HUES64 (cell line): Measurements from ENCODE around the gene GLE1.

Experiments
- H3K27ac ChIP-seq: 2 replicates; pipeline ENCODE4 v1.7.0; 2013; ENCODE audit warnings: low read depth, low read length, inconsistent platforms
- H3K27me3 ChIP-seq: 2 replicates; pipeline ENCODE4 v1.6.1; 2013; ENCODE audit warnings: mild to moderate bottlenecking, low read length; ENCODE audit not compliant: insufficient read depth
- H3K36me3 ChIP-seq: 2 replicates; pipeline ENCODE4 v1.6.1; 2013; ENCODE audit warnings: mild to moderate bottlenecking, low read length; ENCODE audit not compliant: insufficient read depth
- H3K4me1 ChIP-seq: 2 replicates; pipeline ENCODE4 v1.6.1; 2013; ENCODE audit warnings: mild to moderate bottlenecking, low read length, moderate library complexity; ENCODE audit not compliant: insufficient read depth
- H3K4me3 ChIP-seq: 2 replicates; pipeline ENCODE4 v1.5.1; 2013; ENCODE audit warnings: mild to moderate bottlenecking, low read length, moderate library complexity
- H3K9ac ChIP-seq: 2 replicates; pipeline ENCODE4 v1.6.1; 2013; ENCODE audit warnings: mild to moderate bottlenecking, low read depth, low read length
- H3K9me3 ChIP-seq: 2 replicates; pipeline ENCODE4 v1.6.1; 2013; ENCODE audit warnings: low read depth, low read length; ENCODE audit not compliant: insufficient read depth
- WGBS: fragments of 150-250, 120-280 bp; methylation state at CpG from one replicate; pipeline ENCODE4 v1.1.7; 2013; ENCODE audit warnings: missing lambda C conversion rate; 5-methylcytosine and 5-hydroxymethylcytosine counted together

The GLE1 gene

GRCh38 chr9:128479262-128479661 is 25.3 kb upstream of the GLE1 start:
- H3K9ac ChIP-seq, result no peak overlapping the region
- no peaks in the 10 kb centered on the region for H3K4me1 ChIP-seq
- no peak overlapping the region for H3K27ac ChIP-seq
- no peaks in the 10 kb centered on the region for H3K9me3 ChIP-seq
- peaks cover 30% of the 10 kb centered on the region for H3K36me3 ChIP-seq
- no peak overlapping the region for H3K4me3 ChIP-seq
- 78% methylated on average over 1 of the region's 1 CpG for whole genome bisulfite sequencing
- H3K27me3 ChIP-seq, result no peaks in the 10 kb centered on the region

GRCh38 chr9:128481561-128481960 is 23.0 kb upstream of the GLE1 start:
- Histone ChIP-seq H3K36me3 (peaks cover 40% of the 10 kb centered on the region), H3K9me3 (no peaks in the 10 kb centered on the region), H3K9ac (no peak overlapping the region), H3K27me3 (no peaks in the 10 kb centered on the region), H3K27ac (no peak overlapping the region), H3K4me1 (no peaks in the 10 kb centered on the region), H3K4me3 (no peak overlapping the region)
- WGBS, result 95% methylated on average over 10 of the region's 10 CpGs

DNA sequence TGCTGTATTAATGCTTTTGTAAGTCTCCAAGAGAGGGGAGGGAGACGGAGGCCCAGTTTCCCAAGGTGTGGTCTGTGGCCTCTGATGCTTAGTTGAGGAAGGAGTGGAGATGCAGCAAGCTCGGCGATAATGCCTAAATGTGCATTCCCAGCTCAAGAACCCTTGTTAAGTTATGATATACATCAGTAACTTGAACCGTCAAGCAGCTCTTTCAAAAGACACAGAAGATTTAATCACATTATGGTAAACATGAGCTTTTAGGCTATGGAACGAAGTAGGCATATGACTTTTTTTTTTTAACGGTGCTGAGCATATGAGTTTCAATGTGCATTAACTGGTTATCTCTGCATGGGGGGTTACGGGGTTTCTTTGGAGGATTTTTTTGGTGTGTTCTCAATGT is 22.3 kb upstream of the GLE1 start:
- H3K4me1 ChIP-seq, result no peaks in the 10 kb centered on the region
- H3K9ac ChIP-seq, result no peak overlapping the region
- no peak overlapping the region for H3K27ac ChIP-seq
- 94% methylated on average over 7 of the region's 7 CpGs for WGBS
- no peaks in the 10 kb centered on the region for H3K9me3 ChIP-seq
- H3K36me3 ChIP-seq, result peaks cover 46% of the 10 kb centered on the region
- no peak overlapping the region for H3K4me3 ChIP-seq
- H3K27me3 ChIP-seq, result no peaks in the 10 kb centered on the region

- Histone ChIP-seq H3K36me3 (peaks cover 58% of the 10 kb centered on the region), H3K9ac (no peak overlapping the region), H3K27ac (no peak overlapping the region), H3K4me3 (no peak overlapping the region), H3K9me3 (no peaks in the 10 kb centered on the region), H3K4me1 (no peaks in the 10 kb centered on the region), H3K27me3 (no peaks in the 10 kb centered on the region)
- 93% methylated on average over 17 of the region's 17 CpGs for WGBS
These were observed 19.7 kb upstream of the GLE1 start for GRCh38 chr9:128484686-128485413.

- Histone ChIP-seq H3K9me3 (no peaks in the 10 kb centered on the region), H3K27me3 (no peaks in the 10 kb centered on the region), H3K36me3 (peaks cover 56% of the 10 kb centered on the region), H3K4me1 (no peaks in the 10 kb centered on the region), H3K4me3 (no peak overlapping the region), H3K27ac (no peak overlapping the region), H3K9ac (no peak overlapping the region)
- WGBS, result 83% methylated on average over 7 of the region's 7 CpGs
These were observed 19.1 kb upstream of the GLE1 start for GRCh38 chr9:128485414-128485855.

- Histone ChIP-seq H3K9ac (no peak overlapping the region), H3K27me3 (no peaks in the 10 kb centered on the region), H3K9me3 (no peaks in the 10 kb centered on the region), H3K27ac (no peak overlapping the region), H3K4me3 (no peak overlapping the region), H3K4me1 (no peaks in the 10 kb centered on the region), H3K36me3 (peaks cover 55% of the 10 kb centered on the region)
These were observed 18.3 kb upstream of the GLE1 start for GRCh38 chr9:128486201-128486600.

- no peak overlapping the region for H3K4me3 ChIP-seq
- H3K27me3 ChIP-seq, result no peaks in the 10 kb centered on the region
- H3K4me1 ChIP-seq, result no peaks in the 10 kb centered on the region
- peaks cover 44% of the 10 kb centered on the region for H3K36me3 ChIP-seq
- no peaks in the 10 kb centered on the region for H3K9me3 ChIP-seq
- WGBS, result 97% methylated on average over 2 of the region's 2 CpGs
- no peak overlapping the region for H3K9ac ChIP-seq
- H3K27ac ChIP-seq, result no peak overlapping the region
These were observed 11.1 kb upstream of the GLE1 start for GRCh38 chr9:128493424-128493823.

GRCh38 chr9:128494108-128494745 is 10.3 kb upstream of the GLE1 start:
- Histone ChIP-seq H3K4me1 (no peaks in the 10 kb centered on the region), H3K9ac (no peak overlapping the region), H3K9me3 (no peaks in the 10 kb centered on the region), H3K27me3 (no peaks in the 10 kb centered on the region), H3K27ac (no peak overlapping the region), H3K4me3 (no peak overlapping the region), H3K36me3 (peaks cover 50% of the 10 kb centered on the region)
- WGBS, result 94% methylated on average over 13 of the region's 13 CpGs

- H3K36me3 ChIP-seq, result peaks cover 48% of the 10 kb centered on the region
- no peak overlapping the region for H3K4me3 ChIP-seq
- 93% methylated on average over 5 of the region's 5 CpGs for WGBS
These were observed 9.8 kb upstream of the GLE1 start for GRCh38 chr9:128494746-128495129.

DNA sequence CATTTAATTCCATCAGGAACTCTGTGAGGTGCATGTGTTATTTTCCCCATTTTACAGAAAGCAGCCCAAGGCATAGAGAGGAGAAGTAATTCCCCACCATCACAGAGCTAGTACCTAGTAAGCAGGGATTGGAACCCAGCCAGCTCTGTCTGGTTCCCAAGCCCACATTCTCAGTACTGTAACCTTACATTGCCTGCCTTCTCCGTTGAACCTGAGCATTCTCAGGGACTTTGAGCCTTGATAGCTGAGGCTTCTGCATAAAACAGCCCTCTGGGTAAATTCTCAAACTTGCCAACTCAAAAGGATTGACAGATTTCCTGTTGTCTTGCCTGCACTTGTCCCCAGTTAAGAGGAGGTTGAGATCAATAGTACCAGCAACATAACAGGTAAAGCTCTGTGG is 9.2 kb upstream of the GLE1 start:
- H3K27ac ChIP-seq, result no peak overlapping the region
- 62% methylated on average over 1 of the region's 1 CpG for WGBS
- H3K4me3 ChIP-seq, result no peak overlapping the region
- no peaks in the 10 kb centered on the region for H3K4me1 ChIP-seq
- H3K27me3 ChIP-seq, result no peaks in the 10 kb centered on the region
- H3K9me3 ChIP-seq, result no peaks in the 10 kb centered on the region
- H3K9ac ChIP-seq, result no peak overlapping the region
- H3K36me3 ChIP-seq, result peaks cover 47% of the 10 kb centered on the region

More at GRCh38 chr9:128494746-128495129, 9.8 kb upstream of the GLE1 start:
- Histone ChIP-seq H3K9me3 (no peaks in the 10 kb centered on the region), H3K9ac (no peak overlapping the region), H3K4me1 (no peaks in the 10 kb centered on the region), H3K27me3 (no peaks in the 10 kb centered on the region), H3K27ac (no peak overlapping the region)

DNA sequence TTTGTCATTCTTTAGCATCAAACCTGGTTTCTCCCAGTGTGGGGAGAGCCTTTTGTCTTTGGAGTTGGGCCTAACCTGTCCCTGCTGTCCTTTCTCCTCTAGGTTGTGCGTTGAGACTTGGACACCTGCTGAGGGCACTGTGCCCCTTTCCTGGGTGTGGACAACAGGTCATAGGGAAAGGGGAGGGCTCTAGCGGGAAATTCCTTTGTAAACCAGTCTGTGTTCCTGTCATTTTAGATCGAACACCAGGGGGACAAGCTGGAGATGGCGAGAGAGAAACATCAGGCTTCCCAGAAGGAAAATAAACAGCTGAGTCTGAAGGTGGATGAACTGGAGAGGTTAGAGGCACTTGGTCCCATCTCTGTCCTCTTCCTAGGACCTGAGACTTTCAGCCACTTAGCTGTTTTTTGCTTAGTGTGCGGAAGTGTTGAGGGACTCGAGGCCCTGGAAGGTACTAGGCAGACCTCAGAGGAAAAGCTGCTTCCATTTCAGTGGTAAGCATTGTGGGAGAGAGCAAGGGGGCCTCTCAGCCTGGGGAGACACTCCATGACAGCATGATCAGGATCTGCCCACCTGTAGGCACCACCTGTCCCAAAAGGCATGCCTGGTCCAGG is 8.6 kb upstream of the GLE1 start:
- Histone ChIP-seq H3K9me3 (no peaks in the 10 kb centered on the region), H3K4me1 (no peaks in the 10 kb centered on the region), H3K4me3 (no peak overlapping the region), H3K36me3 (peaks cover 44% of the 10 kb centered on the region), H3K27ac (no peak overlapping the region), H3K27me3 (no peaks in the 10 kb centered on the region), H3K9ac (no peak overlapping the region; the same call in 1 of the 2 replicates)
- 72% methylated on average over 6 of the region's 6 CpGs for WGBS
